Epidermal melanocyte (primary cell): ENCODE measurements around the gene LAMB3.

Experiments used
- DNase-seq: peaks from one replicate; pipeline ENCODE4 v3.0.0; 2011; ENCODE audit warnings: low spot score; ENCODE audit not compliant: insufficient read length

Gene LAMB3

DNA sequence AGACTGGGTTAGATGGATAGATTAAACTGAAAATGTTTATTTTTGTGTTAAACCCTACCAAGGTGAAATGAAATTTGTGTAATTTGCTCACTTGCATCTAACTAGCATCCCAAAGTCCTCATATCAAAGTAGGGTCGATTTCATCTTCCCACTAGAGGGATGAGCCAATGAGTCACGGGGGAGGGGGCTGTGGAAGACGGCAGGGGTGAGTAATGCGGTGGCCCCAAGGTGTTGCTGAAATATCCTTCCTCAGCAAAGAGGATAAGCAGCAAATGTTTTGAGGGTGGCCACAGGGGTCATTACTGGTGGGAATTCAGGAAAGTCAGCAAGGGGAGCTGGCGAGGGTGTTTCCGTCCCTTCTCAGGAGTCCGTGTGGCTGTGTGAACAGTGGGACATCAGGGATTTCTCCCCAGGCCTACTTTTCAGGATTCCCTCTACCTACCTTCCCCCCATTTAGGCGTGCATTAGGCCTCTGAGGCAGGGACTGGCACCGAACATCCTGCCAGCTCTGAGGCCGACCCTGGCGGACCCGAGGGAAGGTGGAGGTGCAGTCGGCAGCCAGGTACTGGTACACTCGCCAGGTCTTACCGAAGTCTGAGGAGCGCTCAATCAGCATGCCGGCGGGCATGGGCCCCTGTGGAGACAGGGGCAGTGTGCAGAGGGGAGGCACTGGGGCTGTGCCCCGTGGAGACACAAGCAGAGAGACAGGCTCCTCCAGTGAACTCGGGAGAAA is 18.1 kb downstream of the LAMB3 start:
- DNase-seq = no peak

DNA sequence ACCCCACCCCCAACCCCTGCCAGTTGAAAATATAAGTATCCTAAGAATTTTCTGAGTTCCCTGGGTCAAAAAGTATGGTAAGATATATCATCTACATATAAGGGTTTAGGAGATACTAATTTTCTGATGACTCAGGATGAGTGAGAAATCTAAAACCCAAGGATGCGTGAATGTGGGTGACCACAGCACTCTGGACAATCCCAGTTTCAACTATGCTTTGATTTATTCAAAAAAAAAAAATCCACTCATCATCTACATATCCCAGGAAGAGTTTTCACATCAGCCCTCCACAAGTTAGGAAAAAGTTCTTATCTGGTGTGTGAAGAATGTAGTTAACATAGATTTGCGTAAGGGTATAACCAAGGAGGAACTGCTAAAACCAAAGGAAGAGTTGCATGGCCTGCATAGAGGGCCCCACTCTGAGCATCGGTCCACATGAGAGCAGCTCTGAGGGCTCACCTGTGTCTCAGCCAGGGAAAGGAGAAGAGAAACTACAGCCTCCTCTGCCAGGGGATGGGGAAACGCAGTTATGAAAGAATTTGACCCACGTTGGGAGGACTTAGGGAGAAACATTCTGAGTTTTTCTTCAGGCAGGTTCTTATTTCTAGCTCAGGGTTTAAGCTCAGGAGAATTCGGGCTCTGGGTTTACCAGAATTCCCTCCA is 18.8 kb downstream of the LAMB3 start:
- DNase-seq = no peak

DNA sequence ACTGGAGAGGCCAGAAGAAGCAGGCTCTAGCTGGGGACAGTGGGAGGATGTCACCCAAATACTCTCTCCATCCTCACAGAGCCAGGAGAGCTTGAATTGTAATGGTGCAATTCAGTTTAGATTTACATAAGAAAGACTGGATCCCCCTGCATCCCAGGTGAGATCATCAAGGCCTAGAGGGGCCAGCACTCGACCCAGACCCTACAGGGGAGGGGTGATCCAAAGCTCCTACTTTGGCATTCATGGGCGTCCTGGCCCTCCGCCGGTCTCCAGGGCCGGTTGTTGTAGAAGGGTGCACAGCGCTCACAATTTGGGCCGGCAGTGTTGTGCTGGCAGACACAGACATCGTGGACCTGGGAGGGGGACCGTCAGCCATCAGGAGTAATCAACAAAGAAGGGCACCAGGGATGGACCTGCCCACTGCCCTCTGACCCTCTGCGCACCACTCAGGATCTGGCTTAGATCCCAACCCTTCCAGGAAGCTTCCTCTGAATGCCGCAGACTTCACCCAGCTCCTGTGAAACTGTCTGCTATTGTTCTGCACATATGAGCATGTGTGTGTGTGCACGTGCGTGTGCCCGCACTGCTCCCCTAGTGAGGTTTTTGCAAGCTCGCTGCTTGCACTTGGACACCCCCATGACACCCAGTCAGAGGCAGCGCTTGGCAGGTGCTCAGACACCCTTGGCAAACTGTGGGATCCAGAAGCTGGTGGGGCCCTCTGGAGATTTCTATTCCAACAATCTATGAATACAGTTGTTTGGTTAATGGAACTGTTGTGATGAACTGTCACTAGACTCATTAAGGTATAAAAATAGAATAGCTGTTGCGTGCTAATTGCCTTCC is 21.6 kb downstream of the LAMB3 start:
- DNase-seq = no peak

DNA sequence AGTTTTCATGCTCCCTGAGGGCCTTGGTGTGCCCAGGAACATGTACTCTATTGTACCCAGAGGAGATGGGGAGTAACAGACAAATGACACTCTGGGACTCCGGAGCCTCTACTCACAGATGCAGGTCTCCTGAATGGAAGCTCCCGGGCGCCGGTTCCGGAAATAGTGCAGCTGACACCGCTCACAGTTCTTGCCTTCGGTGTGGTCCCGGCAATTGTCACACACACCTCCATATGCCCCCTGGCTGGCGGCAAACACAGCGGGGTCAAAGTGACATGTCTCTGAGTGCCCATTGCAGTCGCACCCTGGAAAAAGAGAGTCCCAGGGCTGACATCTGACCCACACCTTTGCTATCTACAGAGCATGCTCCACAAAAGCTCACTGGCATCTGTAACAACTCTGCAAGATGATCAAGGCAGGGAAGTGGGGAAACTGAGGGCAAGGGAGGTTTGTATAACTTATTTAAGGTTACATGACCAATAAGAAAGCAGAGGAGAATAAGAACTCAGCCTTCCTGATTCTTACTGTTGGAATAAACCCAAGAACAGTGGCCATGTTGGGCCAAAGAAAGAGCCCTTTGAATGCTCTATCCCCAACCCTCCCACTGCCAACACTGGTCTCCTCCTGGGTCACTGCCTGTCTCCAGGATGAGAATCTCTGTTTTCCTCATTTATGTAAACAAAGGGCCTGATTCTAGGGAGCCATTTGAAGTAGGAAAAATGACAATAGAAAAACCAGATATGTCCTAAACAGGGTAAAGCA is 22.4 kb downstream of the LAMB3 start:
- no peak for DNase-seq

DNA sequence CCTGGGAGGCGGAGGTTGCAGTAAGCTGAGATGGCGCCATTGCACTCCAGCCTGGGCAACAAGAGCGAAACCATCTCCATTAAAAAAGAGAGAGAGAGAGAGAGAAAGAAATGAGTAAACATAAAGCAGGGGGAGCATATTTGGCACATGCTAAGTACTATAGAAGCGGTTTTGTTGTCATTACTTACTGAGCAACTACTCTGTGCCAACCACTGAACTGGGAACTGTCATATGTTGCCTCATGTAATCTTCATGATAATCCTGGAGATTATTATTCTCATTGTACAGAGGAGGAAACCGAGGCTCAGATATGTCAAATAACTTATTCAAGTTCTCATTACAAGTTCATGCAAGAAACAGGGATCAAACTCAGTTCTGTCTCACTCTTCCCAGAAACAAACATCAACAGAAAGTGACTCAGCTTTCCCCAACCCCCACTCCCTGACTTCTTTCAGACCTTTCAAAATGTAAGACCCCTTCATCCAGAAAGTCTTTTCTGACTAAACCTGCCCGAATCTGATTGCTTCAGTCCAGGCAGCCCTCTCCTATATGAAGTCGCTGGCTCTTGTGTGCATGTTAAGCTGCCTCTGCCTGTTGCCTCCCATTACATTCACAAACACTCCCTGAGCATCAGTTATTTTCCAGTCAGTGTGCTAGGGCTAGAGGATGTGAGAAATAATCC is 23.5 kb downstream of the LAMB3 start:
- no peak for DNase-seq

DNA sequence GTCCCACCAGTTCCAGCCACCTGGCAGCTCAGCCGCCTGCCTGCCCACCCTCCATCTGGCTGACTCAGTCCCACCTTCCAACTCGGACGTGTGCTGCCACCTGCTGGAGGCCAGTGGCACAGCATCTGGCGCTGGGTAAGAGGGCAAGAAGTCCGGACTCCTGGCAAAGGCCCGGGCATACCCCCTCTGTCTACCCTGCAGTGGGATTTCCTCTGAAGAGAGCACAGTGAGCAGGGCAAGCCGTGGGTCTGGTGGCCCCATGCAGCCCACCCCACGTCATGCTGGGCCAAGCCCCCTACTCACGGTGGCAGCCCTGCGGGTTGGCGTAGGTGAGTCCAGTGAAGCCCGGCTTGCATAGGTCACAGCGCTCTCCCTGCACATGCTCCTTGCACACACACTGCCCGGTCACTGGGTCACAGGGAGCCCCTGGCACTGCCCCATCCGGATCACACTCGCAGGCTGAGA is 24.5 kb downstream of the LAMB3 start:
- DNase-seq = peak; percentile 50

DNA sequence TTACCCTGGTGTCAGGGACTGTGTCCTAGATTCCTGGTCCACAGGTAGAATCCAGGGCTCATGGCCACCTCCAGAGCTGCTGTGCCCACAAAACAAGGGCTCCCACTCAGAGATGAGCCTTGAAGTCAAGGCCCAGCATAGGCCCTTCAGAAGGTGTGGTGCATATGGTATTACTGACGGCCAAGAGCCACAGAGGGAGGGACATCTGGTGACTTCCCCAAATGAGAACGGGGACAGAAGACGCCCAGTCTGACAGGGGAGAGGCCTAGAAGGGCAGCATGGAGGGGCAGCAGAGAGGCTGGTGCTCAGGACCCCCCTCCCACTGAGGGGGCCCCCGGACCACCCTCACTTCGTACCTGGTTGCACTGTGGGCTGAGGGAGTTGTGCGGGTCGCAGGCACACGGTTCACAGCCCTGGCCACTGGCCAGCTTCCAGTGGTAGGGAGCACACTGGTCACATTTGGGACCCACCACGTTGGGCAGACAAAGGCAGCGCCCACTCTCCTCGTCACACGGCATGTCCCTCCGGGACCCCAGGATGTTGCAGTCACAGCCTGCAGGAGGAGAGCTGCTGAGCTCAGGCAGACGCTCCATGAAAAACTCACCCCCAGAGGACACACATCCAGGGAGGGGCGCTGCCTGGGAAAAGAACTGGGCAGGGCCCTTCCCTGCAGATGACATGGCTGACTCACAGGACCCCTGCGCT is 25.0 kb downstream of the LAMB3 start:
- no peak for DNase-seq

DNA sequence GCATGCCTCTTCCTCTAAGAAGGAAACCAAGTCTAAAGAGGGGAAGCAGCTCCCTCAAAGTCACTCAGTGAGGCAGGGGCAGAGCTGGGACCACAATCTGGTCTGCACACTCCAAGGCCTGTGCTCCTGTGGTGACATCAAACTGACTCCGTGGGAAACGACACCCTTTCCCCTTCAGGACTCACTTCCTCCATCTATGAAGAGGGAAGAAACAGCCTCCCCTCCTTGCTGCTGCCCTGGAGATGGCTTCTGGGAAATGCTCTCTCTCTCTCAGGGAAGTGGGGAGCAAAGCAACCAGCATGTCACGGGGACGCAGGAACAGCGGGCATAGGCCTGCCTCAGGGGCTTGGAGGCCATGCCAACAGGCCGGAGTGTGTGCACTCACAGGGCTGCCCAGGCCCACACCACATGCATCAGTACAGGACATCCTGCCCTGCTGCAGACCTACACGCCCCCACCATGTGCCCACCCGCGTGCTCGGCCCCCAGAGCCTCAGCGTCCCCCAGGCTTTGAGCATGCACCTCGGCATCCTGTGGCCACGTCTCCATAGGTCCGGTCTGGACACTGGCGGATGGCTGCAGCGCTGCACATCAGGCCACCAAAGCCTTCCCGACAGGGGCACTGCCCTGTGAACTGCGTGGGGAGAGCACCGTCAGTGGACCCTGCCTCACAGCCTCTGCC is 25.7 kb downstream of the LAMB3 start:
- no peak for DNase-seq

DNA sequence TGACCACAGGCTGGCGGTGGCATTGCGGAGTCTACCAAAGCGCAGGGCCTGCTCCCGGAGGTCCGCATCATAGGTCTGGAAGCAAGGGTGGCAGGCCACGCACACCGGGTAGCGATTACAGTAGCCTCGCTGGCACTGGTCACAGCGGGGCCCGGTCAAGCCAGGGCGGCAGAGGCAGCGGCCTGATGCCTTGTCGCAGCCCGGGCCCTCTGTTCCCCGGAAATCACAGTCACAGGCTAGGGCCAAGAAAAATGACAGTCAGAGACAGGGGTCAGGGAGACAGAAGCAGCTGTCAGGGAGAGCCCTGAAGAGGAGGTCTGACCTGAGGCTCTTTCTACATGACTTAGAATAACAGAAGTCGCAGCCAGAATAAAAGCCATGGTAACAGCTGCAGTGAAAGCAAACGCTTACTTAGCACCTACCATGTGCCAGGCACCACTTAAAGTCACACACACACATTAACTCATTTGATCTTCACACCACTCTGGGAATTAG is 26.4 kb downstream of the LAMB3 start:
- DNase-seq = no peak

DNA sequence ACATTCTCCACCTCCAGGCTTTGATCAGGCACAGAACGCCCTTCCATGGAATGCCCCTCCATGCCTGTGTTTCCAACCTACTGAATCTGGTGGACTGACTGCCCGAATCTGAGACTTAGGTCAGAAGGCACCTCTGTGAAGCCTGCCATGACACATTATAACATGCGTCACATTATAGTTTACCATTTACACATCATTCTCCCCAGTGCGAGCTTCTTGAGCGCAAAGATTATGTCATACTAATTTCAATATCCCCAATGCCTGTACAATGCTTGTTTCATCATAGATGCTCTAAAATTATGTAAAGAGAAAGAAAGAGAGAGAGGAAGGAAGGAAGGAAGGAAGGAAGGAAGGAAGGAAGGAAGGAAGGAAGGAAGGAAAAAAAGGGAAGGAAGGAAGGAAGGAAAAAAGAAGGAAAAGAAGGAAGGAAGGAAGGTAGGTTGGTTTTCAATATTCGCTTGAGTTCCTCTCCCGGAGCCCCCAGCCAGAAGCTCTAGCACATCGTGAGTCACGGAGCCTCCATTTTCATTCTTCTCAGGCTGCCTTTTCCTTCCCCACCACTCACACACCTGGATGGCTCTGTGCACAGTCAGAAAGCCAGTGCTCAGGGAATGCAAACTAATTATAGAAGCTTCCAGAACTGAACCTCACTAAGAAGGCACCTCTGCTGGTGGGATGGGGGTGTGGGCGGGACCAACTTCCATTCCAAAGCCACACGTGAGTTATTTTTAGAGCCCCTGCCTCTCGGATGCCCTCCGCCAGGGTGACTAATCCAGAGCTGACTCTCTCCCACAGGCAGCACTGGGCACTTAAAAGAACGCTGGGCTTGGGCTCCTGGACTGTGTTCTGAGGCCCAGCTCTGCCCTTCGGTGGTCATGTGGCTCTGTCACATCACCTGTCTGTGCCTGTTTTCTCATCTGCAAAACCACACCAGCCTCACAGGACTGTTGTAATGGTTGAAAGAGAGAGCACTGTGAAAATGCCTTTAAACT is 27.4 kb downstream of the LAMB3 start:
- no peak for DNase-seq

DNA sequence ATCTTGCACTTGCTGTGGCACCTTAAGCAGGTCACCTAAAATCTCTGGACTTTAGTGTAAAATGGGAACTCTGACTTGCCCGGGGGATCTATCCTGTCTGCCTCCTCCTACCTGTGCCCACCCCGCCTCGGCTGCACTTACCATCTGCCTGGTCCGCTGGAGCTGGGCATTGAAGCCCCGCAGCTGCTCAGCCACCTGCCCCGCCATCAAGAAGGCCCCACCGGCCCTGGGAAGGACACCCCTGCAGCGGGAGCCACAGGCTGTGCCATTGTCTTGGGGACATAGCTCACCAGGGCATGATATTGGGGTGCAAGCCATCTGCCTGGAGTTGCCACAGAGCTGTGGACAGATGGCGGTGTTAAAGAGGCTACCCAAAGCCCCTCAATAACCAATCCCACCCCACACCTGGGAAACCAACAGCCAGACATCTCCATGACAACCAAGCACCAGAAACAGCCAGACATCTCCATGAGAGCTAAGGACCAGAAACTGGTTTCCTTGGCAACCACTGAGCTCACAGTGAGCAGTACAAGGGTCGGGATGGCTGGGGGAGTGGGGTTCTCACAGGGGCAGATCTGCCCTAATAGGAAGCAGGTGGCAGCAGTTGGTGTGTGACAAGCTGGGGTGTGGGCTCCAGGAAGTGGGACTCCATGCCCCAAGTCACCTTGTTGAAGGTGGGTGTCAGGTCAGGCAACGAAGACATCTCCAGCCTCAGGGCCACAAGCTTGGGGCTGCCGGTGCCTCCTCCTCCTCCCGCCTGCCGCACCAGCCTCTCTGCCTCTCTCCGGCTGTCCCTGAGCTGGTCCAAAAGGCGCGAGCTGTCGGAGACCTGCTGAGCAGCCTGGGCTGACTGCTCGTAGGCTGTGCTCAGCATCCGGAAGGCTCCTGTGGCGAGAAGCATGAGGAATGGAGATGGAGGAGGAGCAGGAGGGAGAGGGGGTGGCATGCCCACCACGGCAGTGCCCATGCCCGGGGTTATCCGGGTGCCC is 29.1 kb downstream of the LAMB3 start:
- no peak for DNase-seq

DNA sequence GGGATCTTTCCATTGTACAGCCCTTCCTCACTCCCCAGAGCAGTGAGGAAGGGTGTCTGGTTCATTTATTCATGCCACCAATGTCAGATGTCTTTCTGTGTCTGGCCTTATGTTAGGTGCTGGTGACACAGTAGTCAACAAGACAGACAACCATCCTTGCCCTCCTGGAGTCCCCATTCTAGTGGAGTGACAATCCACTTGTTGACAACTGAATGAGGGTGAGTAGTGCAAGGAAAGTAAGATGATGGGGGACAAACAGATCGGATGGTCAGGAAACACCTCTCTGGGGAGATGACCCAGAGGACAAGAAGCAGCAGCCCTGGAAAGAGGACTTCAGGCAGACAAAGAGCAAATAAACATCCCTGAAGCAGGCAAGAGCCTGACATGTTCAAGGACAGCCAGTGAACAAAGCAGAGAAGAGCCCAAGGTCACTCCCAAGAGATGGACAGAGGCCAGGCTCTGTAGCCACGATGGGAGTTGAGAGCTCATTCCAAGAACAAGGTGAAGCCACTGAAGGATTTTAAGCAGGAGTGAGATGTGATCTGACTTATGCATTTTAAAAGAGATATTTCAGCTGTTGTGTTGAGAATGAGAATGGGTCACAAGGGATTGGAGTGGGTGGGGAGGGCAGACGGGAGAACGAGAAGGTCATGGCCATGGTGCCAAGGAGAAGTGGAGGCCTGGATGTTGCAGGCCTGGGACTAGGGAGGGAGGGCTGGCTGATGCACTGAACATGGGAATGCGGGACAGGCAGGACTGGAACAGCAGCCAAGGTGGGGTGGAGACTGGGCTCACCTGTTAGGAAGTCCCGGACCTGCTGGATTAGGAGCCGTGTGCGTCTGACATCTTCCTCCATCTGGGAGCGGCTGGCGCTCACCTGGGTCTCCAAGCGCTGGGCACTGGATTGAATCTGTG is 30.2 kb downstream of the LAMB3 start:
- no peak for DNase-seq

DNA sequence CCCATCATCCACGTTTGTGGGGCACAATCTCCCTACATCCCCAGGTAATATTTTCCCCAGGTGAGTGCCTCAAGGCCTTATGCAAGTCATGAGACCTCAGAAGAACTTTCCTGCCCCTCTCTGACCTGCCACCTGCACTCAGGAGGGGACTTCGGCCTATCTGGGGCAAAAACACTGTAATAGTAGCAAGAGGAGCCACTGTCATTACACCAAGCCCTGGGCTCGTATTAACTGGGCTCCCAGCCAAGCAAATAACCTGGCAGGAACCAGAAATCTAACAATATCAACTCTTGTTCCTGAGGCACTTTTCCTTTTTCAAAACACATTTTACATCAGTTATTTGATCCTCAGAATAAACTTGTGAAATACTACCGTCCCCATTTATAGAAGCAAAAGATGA is 30.9 kb downstream of the LAMB3 start:
- no peak for DNase-seq

DNA sequence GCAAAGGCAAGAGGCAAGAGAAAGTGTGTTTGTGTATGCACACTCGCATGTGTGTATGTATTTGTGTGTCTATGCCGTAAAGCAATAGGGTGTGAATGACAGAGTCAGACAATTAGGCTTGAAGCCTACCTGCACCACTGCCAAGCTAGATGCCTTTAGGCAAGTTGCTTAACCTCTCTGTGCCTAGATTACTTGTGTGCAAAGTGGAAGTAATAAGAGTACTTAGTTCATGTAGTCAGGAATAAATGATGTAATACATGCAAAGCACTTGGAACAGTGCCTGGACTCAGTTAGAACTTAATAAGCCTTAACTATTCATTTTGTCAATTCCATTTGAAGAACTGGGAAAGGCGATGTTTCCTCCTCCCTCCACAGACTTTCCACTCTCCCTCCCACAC is 31.7 kb downstream of the LAMB3 start:
- no peak for DNase-seq

DNA sequence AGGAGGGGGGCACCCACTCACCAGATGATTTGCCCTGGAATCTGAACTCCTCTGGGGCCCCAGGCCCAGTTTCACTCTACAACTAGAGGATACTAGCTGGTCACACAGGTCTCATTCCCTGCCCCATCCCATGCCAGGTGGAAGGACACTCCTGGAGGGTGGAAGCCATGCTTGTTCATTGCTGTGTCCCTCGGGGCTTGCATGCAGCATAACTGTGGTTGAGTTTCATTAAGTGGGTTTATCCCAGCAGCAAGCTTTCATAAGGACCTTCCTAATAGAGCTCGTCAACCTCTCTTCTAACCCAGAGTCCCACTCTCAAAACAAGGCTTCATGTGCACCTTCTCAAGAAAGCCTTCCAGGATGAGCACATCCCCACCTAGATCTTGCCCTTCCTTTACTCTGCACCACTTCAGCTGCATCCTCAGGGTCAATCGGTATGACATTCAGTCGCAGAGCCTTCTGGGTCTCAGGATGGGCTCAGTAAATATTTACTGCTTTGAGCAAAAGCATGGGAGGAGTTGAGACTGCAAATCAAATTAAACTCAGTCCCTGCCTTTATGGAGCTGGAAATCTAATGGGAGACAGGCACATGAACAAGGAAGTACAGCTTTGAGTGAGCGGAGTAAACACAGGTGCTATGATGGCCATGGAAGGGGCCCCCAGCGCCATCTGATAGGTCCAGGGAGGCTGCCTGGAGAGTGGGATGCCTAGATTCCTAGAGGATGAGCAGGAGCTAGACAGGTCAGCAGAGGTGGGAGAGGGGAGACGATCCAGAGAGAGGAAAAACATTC is 32.3 kb downstream of the LAMB3 start:
- DNase-seq = no peak
